ENCODE measurements around the gene MCOLN2.

The MCOLN2 gene

GRCh38 chr1:84996846-84997666, at the start of gene MCOLN2:
TSS of gene MCOLN2 (minus strand) at chr1:84997113. CDS start at chr1:84996872, 241 bp downstream.
- H3K4me1 ChIP-seq (ENCODE audit: control insufficient read depth, insufficient read depth, low read length) = peaks cover 8% of the 10 kb centered on the region
- peak; percentile 58 for DNase-seq (ENCODE audit: low read depth)
- H3K36me3 ChIP-seq (ENCODE audit: control insufficient read depth, insufficient read depth, low read length, severe bottlenecking) = no peaks in the 10 kb centered on the region
- H3K9me3 ChIP-seq (ENCODE audit: control insufficient read depth, low read length) = peaks cover 8% of the 10 kb centered on the region
- H3K9ac ChIP-seq (ENCODE audit: low read length) = no peak within 1 kb of the TSS
- peak within 1 kb of the TSS; percentile 78 for H3K4me3 ChIP-seq (ENCODE audit: low read length)
- H3K27me3 ChIP-seq (replicated peaks; ENCODE audit: control insufficient read depth, insufficient read depth, low read length) = peaks cover 40% of the 10 kb centered on the region

DNA sequence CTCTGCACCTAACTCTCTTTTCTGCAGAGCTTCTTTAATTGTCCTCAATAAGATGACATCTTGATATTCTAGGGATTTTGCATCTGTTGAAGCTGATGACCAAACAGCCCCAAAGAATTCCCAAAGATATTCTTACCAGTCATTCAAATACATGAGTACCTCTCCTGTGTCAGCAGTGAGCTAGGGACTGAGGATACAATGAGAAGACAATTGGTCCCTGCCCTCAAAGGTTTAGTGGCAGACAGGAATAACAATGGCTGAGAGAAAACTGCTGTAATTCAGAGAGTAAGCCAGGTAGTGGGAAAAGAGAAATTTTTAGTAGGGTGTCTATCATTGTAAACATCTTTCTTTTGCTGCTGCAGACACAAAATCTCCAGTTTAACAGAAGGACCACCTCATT, 45.5 kb upstream of the MCOLN2 start:
- H3K27me3 ChIP-seq (replicated peaks; ENCODE audit: control insufficient read depth, insufficient read depth, low read length) = peaks cover 3% of the 10 kb centered on the region
- H3K36me3 ChIP-seq (ENCODE audit: control insufficient read depth, insufficient read depth, low read length, severe bottlenecking) = no peaks in the 10 kb centered on the region
- H3K4me3 ChIP-seq (ENCODE audit: low read length) = no peak overlapping the region
- H3K9me3 ChIP-seq (ENCODE audit: control insufficient read depth, low read length) = no peaks in the 10 kb centered on the region
- no peak for DNase-seq (ENCODE audit: low read depth)
- H3K4me1 ChIP-seq (ENCODE audit: control insufficient read depth, insufficient read depth, low read length) = no peaks in the 10 kb centered on the region
- H3K9ac ChIP-seq (ENCODE audit: low read length) = no peak overlapping the region

- H3K4me1 ChIP-seq (ENCODE audit: control insufficient read depth, insufficient read depth, low read length) = no peaks in the 10 kb centered on the region
- H3K4me3 ChIP-seq (ENCODE audit: low read length) = no peak overlapping the region
- H3K9ac ChIP-seq (ENCODE audit: low read length) = no peak overlapping the region
- no peaks in the 10 kb centered on the region for H3K36me3 ChIP-seq (ENCODE audit: control insufficient read depth, insufficient read depth, low read length, severe bottlenecking)
- no peaks in the 10 kb centered on the region for H3K9me3 ChIP-seq (ENCODE audit: control insufficient read depth, low read length)
- H3K27me3 ChIP-seq (replicated peaks; ENCODE audit: control insufficient read depth, insufficient read depth, low read length) = no peaks in the 10 kb centered on the region
- DNase-seq (ENCODE audit: low read depth) = no peak
Measured at GRCh38 chr1:85041793-85042192, 44.9 kb upstream of the MCOLN2 start.

- H3K27me3 ChIP-seq (replicated peaks; ENCODE audit: control insufficient read depth, insufficient read depth, low read length) = no peaks in the 10 kb centered on the region
- no peak overlapping the region for H3K9ac ChIP-seq (ENCODE audit: low read length)
- DNase-seq (ENCODE audit: low read depth) = no peak
- no peak overlapping the region for H3K4me3 ChIP-seq (ENCODE audit: low read length)
- no peaks in the 10 kb centered on the region for H3K9me3 ChIP-seq (ENCODE audit: control insufficient read depth, low read length)
- no peaks in the 10 kb centered on the region for H3K36me3 ChIP-seq (ENCODE audit: control insufficient read depth, insufficient read depth, low read length, severe bottlenecking)
- H3K4me1 ChIP-seq (ENCODE audit: control insufficient read depth, insufficient read depth, low read length) = no peaks in the 10 kb centered on the region
Measured at GRCh38 chr1:85033221-85033620, 36.3 kb upstream of the MCOLN2 start.

GRCh38 chr1:85030536-85030935, 33.6 kb upstream of the MCOLN2 start:
- H3K9ac ChIP-seq (ENCODE audit: low read length) = no peak overlapping the region
- H3K4me3 ChIP-seq (ENCODE audit: low read length) = no peak overlapping the region
- no peaks in the 10 kb centered on the region for H3K9me3 ChIP-seq (ENCODE audit: control insufficient read depth, low read length)
- DNase-seq (ENCODE audit: low read depth) = no peak
- H3K4me1 ChIP-seq (ENCODE audit: control insufficient read depth, insufficient read depth, low read length) = no peaks in the 10 kb centered on the region
- no peaks in the 10 kb centered on the region for H3K27me3 ChIP-seq (replicated peaks; ENCODE audit: control insufficient read depth, insufficient read depth, low read length)
- H3K36me3 ChIP-seq (ENCODE audit: control insufficient read depth, insufficient read depth, low read length, severe bottlenecking) = no peaks in the 10 kb centered on the region

- Histone ChIP-seq H3K9me3 (ENCODE audit: control insufficient read depth, low read length) (no peaks in the 10 kb centered on the region), H3K4me1 (ENCODE audit: control insufficient read depth, insufficient read depth, low read length) (no peaks in the 10 kb centered on the region), H3K36me3 (ENCODE audit: control insufficient read depth, insufficient read depth, low read length, severe bottlenecking) (no peaks in the 10 kb centered on the region), H3K9ac (ENCODE audit: low read length) (no peak overlapping the region), H3K27me3 (replicated peaks; ENCODE audit: control insufficient read depth, insufficient read depth, low read length) (no peaks in the 10 kb centered on the region), H3K4me3 (ENCODE audit: low read length) (no peak overlapping the region)
- no peak for DNase-seq (ENCODE audit: low read depth)
Measured at GRCh38 chr1:85028151-85028550, 31.2 kb upstream of the MCOLN2 start.

DNA sequence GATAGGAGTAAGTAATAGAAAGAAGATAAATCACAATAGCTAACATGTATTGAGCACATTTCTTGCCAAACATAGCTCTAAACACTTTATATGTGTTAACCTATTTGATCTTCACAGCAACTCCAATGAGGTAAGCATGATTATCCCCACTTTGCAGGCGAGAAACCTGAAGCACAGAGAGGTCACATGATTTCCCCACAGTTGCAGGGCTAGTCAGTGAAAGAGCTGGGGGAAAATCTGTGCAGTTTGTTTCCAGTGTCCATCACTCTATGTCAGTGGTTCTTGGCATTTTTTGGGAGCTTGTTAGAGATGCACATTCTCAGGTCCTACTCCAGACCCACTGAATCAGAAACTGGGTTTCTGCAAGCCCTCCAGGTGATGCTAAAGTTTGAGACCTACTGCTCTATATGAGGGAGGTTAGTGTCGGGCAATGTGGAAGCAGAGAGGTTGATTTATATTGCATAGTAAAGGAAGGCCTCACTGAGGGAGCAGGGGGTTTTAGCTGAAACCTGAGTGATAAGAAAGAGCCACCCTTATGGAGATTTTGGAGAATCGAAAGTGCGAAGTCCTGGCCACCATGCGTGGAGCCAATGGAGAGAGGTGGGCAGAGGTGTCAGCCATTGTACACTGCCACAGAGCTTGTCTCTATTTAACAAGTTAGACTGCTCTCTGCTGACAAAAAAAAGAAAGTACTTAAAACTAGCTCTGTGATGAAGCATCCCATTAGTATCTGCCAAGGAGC, 30.5 kb upstream of the MCOLN2 start:
- no peaks in the 10 kb centered on the region for H3K9me3 ChIP-seq (ENCODE audit: control insufficient read depth, low read length)
- no peaks in the 10 kb centered on the region for H3K4me1 ChIP-seq (ENCODE audit: control insufficient read depth, insufficient read depth, low read length)
- no peak overlapping the region for H3K9ac ChIP-seq (ENCODE audit: low read length)
- H3K27me3 ChIP-seq (replicated peaks; ENCODE audit: control insufficient read depth, insufficient read depth, low read length) = no peaks in the 10 kb centered on the region
- H3K4me3 ChIP-seq (ENCODE audit: low read length) = no peak overlapping the region
- DNase-seq (ENCODE audit: low read depth) = peak; percentile 64
- H3K36me3 ChIP-seq (ENCODE audit: control insufficient read depth, insufficient read depth, low read length, severe bottlenecking) = no peaks in the 10 kb centered on the region

DNA sequence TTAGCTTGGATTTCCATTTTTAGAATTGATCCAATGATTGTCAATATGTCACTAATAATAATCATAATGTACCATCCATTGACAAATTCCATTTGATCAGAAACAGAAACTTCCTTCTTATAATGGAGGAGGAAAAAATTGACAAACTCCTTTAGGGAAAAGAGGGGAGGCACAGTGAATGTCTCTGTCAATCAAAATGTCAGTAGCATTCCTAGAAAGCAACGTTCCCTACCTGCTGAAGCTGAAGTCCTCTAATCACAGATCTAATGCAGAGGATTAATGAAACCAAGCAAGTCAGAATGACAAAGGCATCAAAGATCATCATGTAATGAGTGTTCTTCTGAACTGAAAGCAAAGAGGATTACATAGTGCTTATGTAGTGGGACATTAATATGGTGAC, 29.0 kb upstream of the MCOLN2 start:
- Histone ChIP-seq H3K9ac (ENCODE audit: low read length) (no peak overlapping the region), H3K9me3 (ENCODE audit: control insufficient read depth, low read length) (no peaks in the 10 kb centered on the region), H3K4me3 (ENCODE audit: low read length) (no peak overlapping the region), H3K27me3 (replicated peaks; ENCODE audit: control insufficient read depth, insufficient read depth, low read length) (no peaks in the 10 kb centered on the region), H3K4me1 (ENCODE audit: control insufficient read depth, insufficient read depth, low read length) (no peaks in the 10 kb centered on the region), H3K36me3 (ENCODE audit: control insufficient read depth, insufficient read depth, low read length, severe bottlenecking) (no peaks in the 10 kb centered on the region)
- DNase-seq (ENCODE audit: low read depth) = no peak

GRCh38 chr1:85024736-85025135, 27.8 kb upstream of the MCOLN2 start:
- H3K4me3 ChIP-seq (ENCODE audit: low read length) = no peak overlapping the region
- no peaks in the 10 kb centered on the region for H3K9me3 ChIP-seq (ENCODE audit: control insufficient read depth, low read length)
- no peaks in the 10 kb centered on the region for H3K4me1 ChIP-seq (ENCODE audit: control insufficient read depth, insufficient read depth, low read length)
- no peak for DNase-seq (ENCODE audit: low read depth)
- no peaks in the 10 kb centered on the region for H3K27me3 ChIP-seq (replicated peaks; ENCODE audit: control insufficient read depth, insufficient read depth, low read length)
- no peaks in the 10 kb centered on the region for H3K36me3 ChIP-seq (ENCODE audit: control insufficient read depth, insufficient read depth, low read length, severe bottlenecking)
- no peak overlapping the region for H3K9ac ChIP-seq (ENCODE audit: low read length)

DNA sequence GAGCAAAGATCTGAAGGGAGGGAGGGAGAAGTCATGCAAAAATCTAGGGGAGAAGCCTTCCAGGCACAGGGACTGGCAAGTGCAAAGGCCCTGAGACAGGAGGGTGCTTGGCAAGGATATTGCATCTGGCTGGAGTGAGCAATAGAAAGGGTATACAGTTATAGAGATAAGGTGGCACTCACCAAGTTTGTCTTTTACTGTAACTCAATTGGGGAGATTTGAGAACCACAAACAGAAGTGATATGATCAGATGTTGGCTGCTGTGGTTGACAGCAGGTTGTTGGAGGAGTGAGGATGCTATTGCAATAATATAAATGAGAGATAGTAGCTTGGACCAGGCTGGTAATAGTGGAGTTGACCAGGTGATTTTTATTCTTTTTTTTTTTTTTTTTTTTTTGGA, 25.8 kb upstream of the MCOLN2 start:
- Histone ChIP-seq H3K36me3 (ENCODE audit: control insufficient read depth, insufficient read depth, low read length, severe bottlenecking) (no peaks in the 10 kb centered on the region), H3K4me3 (ENCODE audit: low read length) (no peak overlapping the region), H3K4me1 (ENCODE audit: control insufficient read depth, insufficient read depth, low read length) (no peaks in the 10 kb centered on the region), H3K27me3 (replicated peaks; ENCODE audit: control insufficient read depth, insufficient read depth, low read length) (no peaks in the 10 kb centered on the region), H3K9ac (ENCODE audit: low read length) (no peak overlapping the region), H3K9me3 (ENCODE audit: control insufficient read depth, low read length) (no peaks in the 10 kb centered on the region)
- DNase-seq (ENCODE audit: low read depth) = no peak

- DNase-seq (ENCODE audit: low read depth) = peak; percentile 58
- H3K9ac ChIP-seq (ENCODE audit: low read length) = no peak overlapping the region
- peaks cover 1% of the 10 kb centered on the region for H3K9me3 ChIP-seq (ENCODE audit: control insufficient read depth, low read length)
- no peak overlapping the region for H3K4me3 ChIP-seq (ENCODE audit: low read length)
- H3K27me3 ChIP-seq (replicated peaks; ENCODE audit: control insufficient read depth, insufficient read depth, low read length) = no peaks in the 10 kb centered on the region
- H3K4me1 ChIP-seq (ENCODE audit: control insufficient read depth, insufficient read depth, low read length) = no peaks in the 10 kb centered on the region
- H3K36me3 ChIP-seq (ENCODE audit: control insufficient read depth, insufficient read depth, low read length, severe bottlenecking) = no peaks in the 10 kb centered on the region
Measured at GRCh38 chr1:85019994-85020393, 23.1 kb upstream of the MCOLN2 start.
